GM19025 (cell line): ENCODE results near the gene DMRTB1.

Experiments used
- ATAC-seq: cut with Tn5 transposase; IDR thresholded peaks from one replicate; pipeline ENCODE4 v1.9.1; 2021; ENCODE audit warnings: mild to moderate bottlenecking, low read depth, moderate library complexity; ENCODE audit not compliant: unreplicated experiment

The DMRTB1 gene

DNA sequence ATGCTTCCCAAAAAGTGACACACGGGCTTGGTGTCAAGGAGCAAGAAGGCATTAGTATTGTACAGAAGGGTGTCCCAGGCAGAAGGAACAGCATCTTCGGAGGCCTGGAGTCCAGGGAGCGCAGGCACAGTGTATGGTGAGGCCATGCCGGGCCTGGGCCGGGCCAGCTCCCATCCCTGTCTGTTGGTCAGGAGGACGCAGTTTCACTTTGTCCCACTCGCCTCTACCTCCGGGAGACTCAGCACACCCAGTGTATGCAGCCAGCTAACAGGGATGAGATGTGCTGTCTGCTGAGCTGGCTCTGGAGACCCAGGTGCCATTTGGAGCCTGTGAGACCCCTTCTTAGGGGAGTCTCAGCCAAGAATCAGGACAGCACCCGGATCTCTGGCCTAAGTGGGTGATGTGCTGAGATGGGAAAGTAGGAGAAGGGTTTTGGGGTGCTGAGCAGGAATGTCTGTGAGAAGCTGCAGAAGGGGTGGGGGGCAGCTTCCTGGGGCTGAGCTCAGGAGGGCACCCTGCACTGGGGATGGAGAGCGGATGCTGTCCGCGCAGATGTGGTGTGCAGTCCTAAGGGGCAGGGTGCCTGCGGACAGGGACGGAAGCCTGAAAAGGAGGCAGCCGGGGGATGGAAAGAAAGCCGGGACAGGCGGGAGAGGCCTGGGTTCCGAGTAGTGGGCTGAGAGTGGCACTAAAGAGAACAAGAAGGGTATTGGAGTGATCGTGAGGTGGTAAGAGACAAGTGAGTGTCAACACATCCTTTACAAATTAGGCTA lies 25.7 kb downstream of the DMRTB1 start:
- no peak for ATAC-seq

DNA sequence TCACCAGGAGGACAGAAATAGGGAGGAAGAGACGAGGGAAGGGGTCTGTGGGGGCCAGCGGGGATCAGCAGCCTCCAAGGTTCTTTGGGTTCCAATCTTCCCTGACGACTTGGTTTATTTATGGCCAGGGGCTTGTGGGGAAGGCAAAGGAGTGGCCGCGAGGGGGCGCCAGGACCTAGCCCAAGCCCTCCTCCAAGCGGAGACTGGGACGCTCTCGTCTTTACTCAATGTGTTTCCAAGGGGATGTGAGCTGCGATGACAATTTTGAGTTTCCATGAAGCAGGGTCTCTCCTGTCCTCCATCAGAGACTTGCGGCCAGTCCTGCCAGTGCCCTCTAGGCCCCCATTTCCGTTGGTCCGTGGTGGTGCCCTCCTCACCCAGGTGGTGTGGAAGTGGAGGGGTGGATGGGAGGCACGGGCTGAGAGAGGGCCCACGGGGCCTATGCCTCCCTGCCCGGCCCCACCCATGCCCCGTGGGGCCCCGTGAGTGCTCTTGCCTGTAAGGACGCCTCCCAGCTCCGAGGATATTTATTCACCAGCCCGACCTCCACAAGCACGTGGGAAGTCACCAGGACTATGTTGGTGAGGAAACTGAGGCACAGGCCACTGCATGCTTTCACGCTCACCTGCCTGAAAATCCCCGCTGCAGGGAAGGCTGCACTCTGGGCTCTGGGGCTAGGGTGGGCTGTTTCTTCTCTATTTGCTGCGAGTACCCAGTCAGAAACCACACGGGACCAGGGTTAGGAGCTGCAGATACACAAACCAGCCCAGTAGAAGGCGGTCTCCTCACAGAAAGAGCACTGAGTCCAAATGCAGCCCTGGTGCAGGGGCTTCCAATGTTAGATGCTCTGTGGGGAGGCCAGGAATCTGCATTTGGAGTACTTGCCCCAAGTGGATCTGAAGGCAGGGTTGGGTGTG lies 26.5 kb downstream of the DMRTB1 start:
- no peak for ATAC-seq

GRCh38 chr1:53486395-53487026 lies 27.3 kb downstream of the DMRTB1 start:
- ATAC-seq, result no peak

DNA sequence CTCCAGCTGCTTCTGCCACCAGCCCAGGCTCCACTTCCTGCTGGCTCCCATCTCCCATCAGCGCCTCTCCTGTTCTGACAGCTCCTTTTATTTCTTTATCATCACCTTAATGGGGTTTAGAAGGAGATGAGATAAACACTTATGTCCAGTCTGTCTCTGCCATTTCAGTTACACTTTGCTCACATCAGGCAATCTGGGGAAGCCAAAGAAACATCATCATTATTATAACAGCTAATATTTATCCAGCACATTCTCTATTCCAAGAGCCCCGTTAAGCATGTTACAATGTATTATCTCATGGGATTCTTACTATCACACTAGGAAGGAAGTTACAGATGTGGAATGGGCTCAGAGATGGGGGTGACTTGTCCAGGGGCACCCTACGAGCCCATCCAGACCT lies 31.2 kb downstream of the DMRTB1 start:
- no peak for ATAC-seq

GRCh38 chr1:53495633-53496345 lies 36.6 kb downstream of the DMRTB1 start:
- ATAC-seq, result no peak

DNA sequence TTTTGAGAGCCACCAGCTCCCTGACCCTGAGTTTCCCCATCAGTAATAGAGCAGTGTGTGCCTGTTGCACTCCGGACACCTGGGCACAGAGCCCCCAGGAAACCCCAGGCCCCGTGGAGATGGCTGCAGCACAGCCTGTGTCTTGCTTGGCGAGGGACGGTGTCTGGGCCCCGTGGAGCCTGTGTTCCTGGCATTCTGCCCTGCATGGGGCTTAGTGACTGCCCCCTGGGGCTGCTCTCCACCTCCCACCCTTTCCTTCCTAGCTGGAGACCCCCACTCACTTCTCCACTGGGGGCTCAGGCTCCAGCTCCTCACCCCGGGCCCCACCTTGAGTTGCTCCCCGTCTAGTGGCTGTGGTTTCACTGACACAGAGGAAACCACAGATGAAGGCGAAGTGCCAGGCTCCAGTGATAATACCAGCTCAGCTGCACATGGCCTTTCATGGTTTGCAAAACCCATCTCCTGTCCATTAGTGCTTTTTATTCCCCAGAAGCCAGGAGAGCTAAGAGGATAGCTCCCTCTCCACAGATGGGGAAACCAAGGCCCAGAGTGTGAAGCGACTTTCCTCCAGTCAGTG lies 39.4 kb downstream of the DMRTB1 start:
- ATAC-seq, result no peak

DNA sequence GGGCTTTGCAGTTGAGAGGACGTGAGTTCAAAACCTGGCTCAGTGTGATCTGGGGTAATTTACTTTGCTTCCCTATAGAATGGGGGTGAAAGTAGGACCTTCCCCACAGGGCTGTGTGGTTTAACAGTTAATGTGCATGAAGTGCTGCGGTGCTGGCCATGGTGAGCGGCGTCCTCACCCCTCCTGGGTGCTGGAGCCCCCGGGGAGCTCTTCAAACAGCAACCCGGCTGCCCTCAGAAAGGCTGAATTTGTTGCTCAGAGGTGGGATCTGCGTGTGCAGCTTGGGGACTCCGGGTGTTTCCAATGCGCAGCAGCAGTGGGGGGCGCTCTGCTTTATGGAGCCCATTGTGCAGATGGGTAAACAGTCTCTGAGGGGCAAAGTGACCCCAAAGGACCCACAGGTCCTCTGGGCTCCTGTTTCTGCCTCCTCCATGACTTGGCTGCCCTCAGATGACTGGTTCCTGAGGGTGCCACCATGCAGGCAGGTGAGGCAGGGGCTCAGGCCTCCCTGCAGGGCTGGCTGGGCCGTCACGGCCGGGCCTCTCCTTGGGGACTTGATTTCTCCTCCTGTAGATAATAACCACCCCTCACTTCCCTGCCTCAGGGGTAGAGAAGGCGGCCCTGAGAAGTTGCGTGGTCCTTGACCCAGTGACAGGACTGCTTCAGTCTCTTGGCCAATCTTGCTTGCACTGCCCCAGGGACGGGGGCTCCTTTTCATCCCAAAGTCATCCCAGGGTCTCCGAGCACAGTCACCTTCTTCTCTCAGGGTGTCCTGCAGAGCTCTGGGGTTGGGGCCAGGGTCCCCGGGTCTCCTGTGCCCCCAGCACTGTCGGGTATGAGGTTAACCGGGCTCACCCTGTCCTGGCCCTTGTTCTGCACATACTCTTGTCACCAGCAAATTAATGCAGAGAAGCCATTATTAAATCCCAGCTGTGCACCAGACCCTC lies 40.3 kb downstream of the DMRTB1 start:
- no peak for ATAC-seq

DNA sequence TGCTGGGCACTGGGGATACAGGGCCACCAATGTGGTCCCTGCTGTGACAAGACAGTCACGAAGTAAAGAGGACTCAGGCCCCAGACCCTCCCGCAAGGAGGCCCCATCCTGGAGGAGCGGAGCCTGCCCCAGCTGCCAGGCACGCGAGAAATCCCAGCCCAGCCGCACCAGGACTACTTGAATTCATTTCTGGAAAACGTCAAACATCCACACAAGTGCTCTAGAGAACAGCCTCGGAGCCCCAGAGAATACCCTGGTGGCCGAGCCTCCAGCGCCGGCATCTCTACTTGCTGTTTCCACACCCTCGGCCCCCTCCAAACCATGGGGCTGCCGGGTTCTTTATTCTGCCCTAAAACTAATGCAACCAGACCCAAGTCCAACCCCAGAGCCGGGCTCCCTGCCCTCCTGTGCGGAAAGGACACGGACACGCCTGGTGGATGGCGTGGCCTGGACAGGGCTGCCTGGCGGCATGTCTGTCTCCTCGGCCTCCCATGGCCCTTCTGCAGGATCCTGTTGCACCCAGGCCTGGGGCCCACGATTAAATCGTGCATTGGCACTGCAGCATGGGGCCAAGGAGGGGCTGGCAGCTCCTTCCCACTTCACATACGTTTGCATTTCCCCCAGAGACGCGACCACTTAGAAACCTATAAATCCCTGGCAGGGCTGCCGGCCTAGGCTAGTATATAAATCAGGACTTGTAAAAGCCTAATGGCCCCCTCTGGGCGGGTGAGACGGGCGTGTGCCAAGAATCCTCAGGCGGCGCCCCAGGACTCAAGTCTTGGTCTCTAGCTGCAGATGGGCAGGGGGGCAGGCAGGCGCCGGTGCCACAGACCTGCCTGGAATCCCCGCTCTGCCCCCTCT lies 41.2 kb downstream of the DMRTB1 start:
- no peak for ATAC-seq

GRCh38 chr1:53501065-53502005 lies 42.1 kb downstream of the DMRTB1 start:
- ATAC-seq, result no peak

GRCh38 chr1:53502641-53503432 lies 43.6 kb downstream of the DMRTB1 start:
- no peak for ATAC-seq

- ATAC-seq, result no peak
Observed at GRCh38 chr1:53503433-53504217, 44.4 kb downstream of the DMRTB1 start.

DNA sequence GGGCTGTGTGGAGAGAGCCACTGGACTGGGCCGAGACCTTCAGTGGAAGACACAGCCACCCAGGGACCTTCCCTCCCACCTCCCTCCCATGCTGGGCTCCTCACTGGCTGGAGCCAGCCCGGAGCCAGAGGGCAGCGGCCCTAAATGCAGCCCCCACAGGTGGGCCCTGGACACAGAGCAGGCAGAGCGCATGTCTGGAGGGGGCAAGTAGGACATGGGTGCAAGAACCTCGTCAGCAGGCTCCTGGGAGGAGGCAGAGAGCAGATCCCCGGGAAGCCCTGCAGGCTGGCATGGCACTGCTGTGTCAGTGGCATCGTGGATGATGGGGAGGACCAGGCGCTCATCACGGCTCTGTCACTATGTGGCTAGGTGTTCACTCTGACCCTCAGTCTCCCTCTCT lies 45.7 kb downstream of the DMRTB1 start:
- no peak for ATAC-seq

DNA sequence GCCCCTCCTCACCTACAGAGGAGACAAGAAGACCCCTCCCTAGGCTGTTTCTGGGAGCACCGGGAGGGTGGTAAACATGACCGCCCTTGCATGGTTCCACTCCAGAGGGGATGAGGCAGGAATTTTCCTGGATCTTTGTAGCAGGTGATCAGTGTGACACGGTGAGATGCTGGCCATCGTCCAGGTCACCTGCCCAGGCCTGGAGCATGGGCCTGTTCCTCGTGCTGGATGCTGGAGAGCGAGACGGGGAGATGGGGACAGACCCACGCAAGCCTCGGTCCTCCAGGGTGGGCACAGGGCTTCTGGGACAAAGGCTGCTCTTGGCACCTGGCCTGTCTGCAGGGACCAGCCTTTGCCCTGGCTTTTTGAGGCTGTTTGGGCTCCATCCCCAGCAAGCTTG lies 46.2 kb downstream of the DMRTB1 start:
- ATAC-seq, result no peak

DNA sequence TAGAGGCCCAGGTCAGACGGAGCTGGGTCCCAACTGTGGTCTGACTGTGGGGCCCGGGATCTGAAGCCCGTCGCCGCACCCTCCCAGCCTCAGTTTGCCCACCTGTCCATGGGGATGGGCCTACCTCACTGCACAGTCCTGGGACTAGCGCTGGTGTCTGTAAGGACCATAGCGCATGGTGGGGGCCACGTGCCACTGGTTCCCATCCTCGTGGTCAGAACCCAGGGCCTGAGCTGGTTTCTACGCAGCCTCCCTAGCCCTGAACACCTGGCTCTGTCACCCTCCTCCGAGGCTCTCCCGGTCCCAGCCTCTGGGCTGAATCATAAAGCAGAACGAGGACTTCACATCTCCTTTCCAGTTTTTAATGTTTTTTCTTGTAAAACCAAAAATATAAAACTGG lies 46.7 kb downstream of the DMRTB1 start:
- no peak for ATAC-seq

- no peak for ATAC-seq
Observed at GRCh38 chr1:53506355-53507050, 47.3 kb downstream of the DMRTB1 start.
